ENCODE measurements around the gene SNRPD2.

The SNRPD2 gene

GRCh38 chr19:45717131-45717982 lies 25.6 kb upstream of the SNRPD2 start:
- Histone ChIP-seq H3K4me3 (ENCODE audit: extremely low read depth, insufficient read depth, low read length, poor library complexity, severe bottlenecking) (peak overlapping the region; percentile 86), H3K4me1 (ENCODE audit: control insufficient read depth, insufficient read depth, low read length, poor library complexity, severe bottlenecking) (peaks cover 25% of the 10 kb centered on the region)
- WGBS, 2 experiments (ENCODE audit: insufficient coverage in 2 of 2), result 1 to 2% methylated on average over 33 to 38 of the region's 51 CpGs

GRCh38 chr19:45716359-45717130 lies 24.8 kb upstream of the SNRPD2 start:
- Histone ChIP-seq H3K4me3 (ENCODE audit: extremely low read depth, insufficient read depth, low read length, poor library complexity, severe bottlenecking) (peak overlapping the region; percentile 86), H3K4me1 (ENCODE audit: control insufficient read depth, insufficient read depth, low read length, poor library complexity, severe bottlenecking) (peaks cover 25% of the 10 kb centered on the region), H3K27ac (ENCODE audit: low read depth, low read length, severe bottlenecking) (peak overlapping the region; percentile 66), H3K36me3 (ENCODE audit: control insufficient read depth, insufficient read depth, low read length) (peaks cover 37% of the 10 kb centered on the region), H3K9me3 (ENCODE audit: control insufficient read depth, low read length) (no peaks in the 10 kb centered on the region)
- 4% methylated on average over 18 to 19 of the region's 24 CpGs for WGBS, 2 experiments (ENCODE audit: insufficient coverage in 2 of 2)

More at GRCh38 chr19:45717131-45717982, 25.6 kb upstream of the SNRPD2 start:
- Histone ChIP-seq H3K36me3 (ENCODE audit: control insufficient read depth, insufficient read depth, low read length) (peaks cover 36% of the 10 kb centered on the region), H3K9me3 (ENCODE audit: control insufficient read depth, low read length) (no peaks in the 10 kb centered on the region), H3K27ac (ENCODE audit: low read depth, low read length, severe bottlenecking) (peak overlapping the region; percentile 94)

GRCh38 chr19:45715139-45715538 lies 23.4 kb upstream of the SNRPD2 start:
- 100% methylated on average over 3 of the region's 3 CpGs; no CpG with 5 or more reads in 1 of the 2 experiments for WGBS, 2 experiments (ENCODE audit: insufficient coverage in 2 of 2)
- Histone ChIP-seq H3K4me3 (ENCODE audit: extremely low read depth, insufficient read depth, low read length, poor library complexity, severe bottlenecking) (no peak overlapping the region), H3K4me1 (ENCODE audit: control insufficient read depth, insufficient read depth, low read length, poor library complexity, severe bottlenecking) (peaks cover 25% of the 10 kb centered on the region), H3K9me3 (ENCODE audit: control insufficient read depth, low read length) (no peaks in the 10 kb centered on the region), H3K27ac (ENCODE audit: low read depth, low read length, severe bottlenecking) (no peak overlapping the region), H3K36me3 (ENCODE audit: control insufficient read depth, insufficient read depth, low read length) (peaks cover 37% of the 10 kb centered on the region)

GRCh38 chr19:45713141-45713540 lies 21.4 kb upstream of the SNRPD2 start:
- no peak overlapping the region for H3K4me3 ChIP-seq (ENCODE audit: extremely low read depth, insufficient read depth, low read length, poor library complexity, severe bottlenecking)
- 96 to 99% methylated on average over 14 of the region's 15 CpGs for WGBS, 2 experiments (ENCODE audit: insufficient coverage in 2 of 2)
- H3K36me3 ChIP-seq (ENCODE audit: control insufficient read depth, insufficient read depth, low read length), result peaks cover 43% of the 10 kb centered on the region
- no peaks in the 10 kb centered on the region for H3K9me3 ChIP-seq (ENCODE audit: control insufficient read depth, low read length)
- H3K27ac ChIP-seq (ENCODE audit: low read depth, low read length, severe bottlenecking), result no peak overlapping the region
- peaks cover 18% of the 10 kb centered on the region for H3K4me1 ChIP-seq (ENCODE audit: control insufficient read depth, insufficient read depth, low read length, poor library complexity, severe bottlenecking)

- 96 to 97% methylated on average over 25 of the region's 25 CpGs for WGBS, 2 experiments (ENCODE audit: insufficient coverage in 2 of 2)
- no peak overlapping the region for H3K4me3 ChIP-seq (ENCODE audit: extremely low read depth, insufficient read depth, low read length, poor library complexity, severe bottlenecking)
Measured at GRCh38 chr19:45712699-45713067, 20.9 kb upstream of the SNRPD2 start.

GRCh38 chr19:45711851-45712698 lies 20.3 kb upstream of the SNRPD2 start:
- Histone ChIP-seq H3K27ac (ENCODE audit: low read depth, low read length, severe bottlenecking) (peak overlapping the region; percentile 29), H3K9me3 (ENCODE audit: control insufficient read depth, low read length) (no peaks in the 10 kb centered on the region), H3K36me3 (ENCODE audit: control insufficient read depth, insufficient read depth, low read length) (peaks cover 47% of the 10 kb centered on the region), H3K4me1 (ENCODE audit: control insufficient read depth, insufficient read depth, low read length, poor library complexity, severe bottlenecking) (peaks cover 13% of the 10 kb centered on the region), H3K4me3 (ENCODE audit: extremely low read depth, insufficient read depth, low read length, poor library complexity, severe bottlenecking) (no peak overlapping the region)
- 94 to 95% methylated on average over 68 to 70 of the region's 76 CpGs for WGBS, 2 experiments (ENCODE audit: insufficient coverage in 2 of 2)

More at GRCh38 chr19:45712699-45713067, 20.9 kb upstream of the SNRPD2 start:
- Histone ChIP-seq H3K4me1 (ENCODE audit: control insufficient read depth, insufficient read depth, low read length, poor library complexity, severe bottlenecking) (peaks cover 14% of the 10 kb centered on the region), H3K9me3 (ENCODE audit: control insufficient read depth, low read length) (no peaks in the 10 kb centered on the region), H3K27ac (ENCODE audit: low read depth, low read length, severe bottlenecking) (no peak overlapping the region), H3K36me3 (ENCODE audit: control insufficient read depth, insufficient read depth, low read length) (peaks cover 46% of the 10 kb centered on the region)

- H3K27ac ChIP-seq (ENCODE audit: low read depth, low read length, severe bottlenecking), result no peak overlapping the region
- peaks cover 53% of the 10 kb centered on the region for H3K36me3 ChIP-seq (ENCODE audit: control insufficient read depth, insufficient read depth, low read length)
- WGBS, 2 experiments (ENCODE audit: insufficient coverage in 2 of 2), result 83 to 90% methylated on average over 5 of the region's 10 CpGs
- H3K9me3 ChIP-seq (ENCODE audit: control insufficient read depth, low read length), result no peaks in the 10 kb centered on the region
- peaks cover 8% of the 10 kb centered on the region for H3K4me1 ChIP-seq (ENCODE audit: control insufficient read depth, insufficient read depth, low read length, poor library complexity, severe bottlenecking)
- no peak overlapping the region for H3K4me3 ChIP-seq (ENCODE audit: extremely low read depth, insufficient read depth, low read length, poor library complexity, severe bottlenecking)
Measured at GRCh38 chr19:45710356-45711130, 18.8 kb upstream of the SNRPD2 start.

GRCh38 chr19:45705710-45706415 lies 14.1 kb upstream of the SNRPD2 start:
- H3K4me1 ChIP-seq (ENCODE audit: control insufficient read depth, insufficient read depth, low read length, poor library complexity, severe bottlenecking), result no peaks in the 10 kb centered on the region
- H3K27ac ChIP-seq (ENCODE audit: low read depth, low read length, severe bottlenecking), result no peak overlapping the region
- H3K9me3 ChIP-seq (ENCODE audit: control insufficient read depth, low read length), result no peaks in the 10 kb centered on the region
- H3K4me3 ChIP-seq (ENCODE audit: extremely low read depth, insufficient read depth, low read length, poor library complexity, severe bottlenecking), result no peak overlapping the region
- H3K36me3 ChIP-seq (ENCODE audit: control insufficient read depth, insufficient read depth, low read length), result peaks cover 63% of the 10 kb centered on the region
- 85% methylated on average over 8 to 11 of the region's 12 CpGs for WGBS, 2 experiments (ENCODE audit: insufficient coverage in 2 of 2)

- 76 to 83% methylated on average over 8 to 9 of the region's 9 CpGs for WGBS, 2 experiments (ENCODE audit: insufficient coverage in 2 of 2)
- Histone ChIP-seq H3K4me3 (ENCODE audit: extremely low read depth, insufficient read depth, low read length, poor library complexity, severe bottlenecking) (no peak overlapping the region), H3K36me3 (ENCODE audit: control insufficient read depth, insufficient read depth, low read length) (peaks cover 63% of the 10 kb centered on the region), H3K27ac (ENCODE audit: low read depth, low read length, severe bottlenecking) (no peak overlapping the region), H3K9me3 (ENCODE audit: control insufficient read depth, low read length) (no peaks in the 10 kb centered on the region), H3K4me1 (ENCODE audit: control insufficient read depth, insufficient read depth, low read length, poor library complexity, severe bottlenecking) (no peaks in the 10 kb centered on the region)
Measured at GRCh38 chr19:45705115-45705514, 13.4 kb upstream of the SNRPD2 start.

All from mesodermal cell (in vitro differentiated cells).